ENCODE measurements around the gene C2orf49.

The C2orf49 gene

GRCh38 chr2:105378276-105378840, 41.0 kb downstream of the C2orf49 start:
- no peaks in the 10 kb centered on the region for H3K9me3 Mint-ChIP-seq
- no peak overlapping the region for H3K4me3 Mint-ChIP-seq
- H3K4me1 Mint-ChIP-seq (ENCODE audit: low read depth): peaks cover 8% of the 10 kb centered on the region
- peaks cover 2% of the 10 kb centered on the region for H3K36me3 Mint-ChIP-seq (ENCODE audit: low read depth)
- H3K27me3 Mint-ChIP-seq (ENCODE audit: low read depth): no peaks in the 10 kb centered on the region
- H3K27ac Mint-ChIP-seq: no peak overlapping the region

GRCh38 chr2:105378921-105379383, 41.6 kb downstream of the C2orf49 start:
- Mint-ChIP-seq H3K9me3 (no peaks in the 10 kb centered on the region), H3K4me3 (no peak overlapping the region), H3K27ac (no peak overlapping the region), H3K27me3 (ENCODE audit: low read depth) (no peaks in the 10 kb centered on the region), H3K4me1 (ENCODE audit: low read depth) (peaks cover 7% of the 10 kb centered on the region), H3K36me3 (ENCODE audit: low read depth) (peaks cover 1% of the 10 kb centered on the region)

- H3K36me3 Mint-ChIP-seq (ENCODE audit: low read depth): no peaks in the 10 kb centered on the region
- no peak overlapping the region for H3K27ac Mint-ChIP-seq
- peaks cover 3% of the 10 kb centered on the region for H3K4me1 Mint-ChIP-seq (ENCODE audit: low read depth)
- H3K9me3 Mint-ChIP-seq: no peaks in the 10 kb centered on the region
- H3K4me3 Mint-ChIP-seq: no peak overlapping the region
- no peaks in the 10 kb centered on the region for H3K27me3 Mint-ChIP-seq (ENCODE audit: low read depth)
These were observed 42.4 kb downstream of the C2orf49 start for GRCh38 chr2:105379741-105380186.

GRCh38 chr2:105380432-105381100, 43.2 kb downstream of the C2orf49 start:
- H3K27me3 Mint-ChIP-seq (ENCODE audit: low read depth): no peaks in the 10 kb centered on the region
- peaks cover 2% of the 10 kb centered on the region for H3K36me3 Mint-ChIP-seq (ENCODE audit: low read depth)
- no peaks in the 10 kb centered on the region for H3K9me3 Mint-ChIP-seq
- no peak overlapping the region for H3K4me3 Mint-ChIP-seq
- H3K27ac Mint-ChIP-seq: no peak overlapping the region
- H3K4me1 Mint-ChIP-seq (ENCODE audit: low read depth): no peaks in the 10 kb centered on the region

- Mint-ChIP-seq H3K4me3 (no peak overlapping the region), H3K27ac (no peak overlapping the region), H3K9me3 (no peaks in the 10 kb centered on the region), H3K36me3 (ENCODE audit: low read depth) (peaks cover 4% of the 10 kb centered on the region), H3K27me3 (ENCODE audit: low read depth) (no peaks in the 10 kb centered on the region), H3K4me1 (ENCODE audit: low read depth) (no peaks in the 10 kb centered on the region)
These were observed 43.8 kb downstream of the C2orf49 start for GRCh38 chr2:105381101-105381668.

- H3K4me3 Mint-ChIP-seq: no peak overlapping the region
- H3K9me3 Mint-ChIP-seq: no peaks in the 10 kb centered on the region
- H3K27ac Mint-ChIP-seq: no peak overlapping the region
- H3K27me3 Mint-ChIP-seq (ENCODE audit: low read depth): no peaks in the 10 kb centered on the region
- no peaks in the 10 kb centered on the region for H3K4me1 Mint-ChIP-seq (ENCODE audit: low read depth)
- peaks cover 4% of the 10 kb centered on the region for H3K36me3 Mint-ChIP-seq (ENCODE audit: low read depth)
These were observed 44.8 kb downstream of the C2orf49 start for GRCh38 chr2:105382177-105382576.

- H3K4me1 Mint-ChIP-seq (ENCODE audit: low read depth): no peaks in the 10 kb centered on the region
- no peaks in the 10 kb centered on the region for H3K27me3 Mint-ChIP-seq (ENCODE audit: low read depth)
- H3K27ac Mint-ChIP-seq: no peak overlapping the region
- H3K36me3 Mint-ChIP-seq (ENCODE audit: low read depth): peaks cover 4% of the 10 kb centered on the region
- H3K9me3 Mint-ChIP-seq: no peaks in the 10 kb centered on the region
- no peak overlapping the region for H3K4me3 Mint-ChIP-seq
These were observed 46.3 kb downstream of the C2orf49 start for GRCh38 chr2:105383432-105384166.

GRCh38 chr2:105384216-105384615, 46.9 kb downstream of the C2orf49 start:
- Mint-ChIP-seq H3K27me3 (ENCODE audit: low read depth) (no peaks in the 10 kb centered on the region), H3K36me3 (ENCODE audit: low read depth) (peaks cover 4% of the 10 kb centered on the region), H3K9me3 (no peaks in the 10 kb centered on the region), H3K4me1 (ENCODE audit: low read depth) (no peaks in the 10 kb centered on the region), H3K27ac (no peak overlapping the region), H3K4me3 (no peak overlapping the region)

GRCh38 chr2:105384861-105385260, 47.5 kb downstream of the C2orf49 start:
- Mint-ChIP-seq H3K36me3 (ENCODE audit: low read depth) (peaks cover 4% of the 10 kb centered on the region), H3K9me3 (no peaks in the 10 kb centered on the region), H3K27me3 (ENCODE audit: low read depth) (no peaks in the 10 kb centered on the region), H3K27ac (no peak overlapping the region), H3K4me3 (no peak overlapping the region), H3K4me1 (ENCODE audit: low read depth) (no peaks in the 10 kb centered on the region)

- Mint-ChIP-seq H3K27ac (no peak overlapping the region), H3K9me3 (no peaks in the 10 kb centered on the region), H3K4me1 (ENCODE audit: low read depth) (no peaks in the 10 kb centered on the region), H3K4me3 (no peak overlapping the region), H3K27me3 (ENCODE audit: low read depth) (no peaks in the 10 kb centered on the region), H3K36me3 (ENCODE audit: low read depth) (peaks cover 4% of the 10 kb centered on the region)
These were observed 48.6 kb downstream of the C2orf49 start for GRCh38 chr2:105385731-105386540.

- H3K4me3 Mint-ChIP-seq: no peak overlapping the region
- peaks cover under 1% of the 10 kb centered on the region for H3K27me3 Mint-ChIP-seq (ENCODE audit: low read depth)
- no peaks in the 10 kb centered on the region for H3K9me3 Mint-ChIP-seq
- H3K27ac Mint-ChIP-seq: no peak overlapping the region
- H3K4me1 Mint-ChIP-seq (ENCODE audit: low read depth): no peaks in the 10 kb centered on the region
- peaks cover 4% of the 10 kb centered on the region for H3K36me3 Mint-ChIP-seq (ENCODE audit: low read depth)
These were observed 49.9 kb downstream of the C2orf49 start for GRCh38 chr2:105387225-105387624.

- no peak overlapping the region for H3K27ac Mint-ChIP-seq
- H3K27me3 Mint-ChIP-seq (ENCODE audit: low read depth): peaks cover 5% of the 10 kb centered on the region
- H3K4me1 Mint-ChIP-seq (ENCODE audit: low read depth): no peaks in the 10 kb centered on the region
These were observed 51.6 kb downstream of the C2orf49 start for GRCh38 chr2:105388971-105389381.

GRCh38 chr2:105390454-105390853, 53.1 kb downstream of the C2orf49 start:
- no peak overlapping the region for H3K27ac Mint-ChIP-seq

More at GRCh38 chr2:105388971-105389381, 51.6 kb downstream of the C2orf49 start:
- Mint-ChIP-seq H3K36me3 (ENCODE audit: low read depth) (peaks cover 4% of the 10 kb centered on the region), H3K4me3 (no peak overlapping the region), H3K9me3 (no peaks in the 10 kb centered on the region)

GRCh38 chr2:105391058-105391627, 53.8 kb downstream of the C2orf49 start:
- Mint-ChIP-seq H3K27ac (no peak overlapping the region), H3K4me1 (ENCODE audit: low read depth) (no peaks in the 10 kb centered on the region), H3K9me3 (no peaks in the 10 kb centered on the region), H3K36me3 (ENCODE audit: low read depth) (no peaks in the 10 kb centered on the region), H3K4me3 (no peak overlapping the region), H3K27me3 (ENCODE audit: low read depth) (peaks cover 21% of the 10 kb centered on the region)

More at GRCh38 chr2:105390454-105390853, 53.1 kb downstream of the C2orf49 start:
- Mint-ChIP-seq H3K9me3 (no peaks in the 10 kb centered on the region), H3K4me1 (ENCODE audit: low read depth) (no peaks in the 10 kb centered on the region), H3K27me3 (ENCODE audit: low read depth) (peaks cover 14% of the 10 kb centered on the region), H3K4me3 (no peak overlapping the region), H3K36me3 (ENCODE audit: low read depth) (peaks cover 3% of the 10 kb centered on the region)

Measured in T-helper 1 cell treated with Interleukin-12 subunit alpha and Interleukin-12 subunit beta and Interleukin-4 antibody, amounts not matched to agents 30 μg/mL and 1 μg/mL, for 36 hours (primary cell).